Right lobe of liver (tissue), 4 donors: Measurements from ENCODE around the gene GPR15.

ENCODE experiments used
- POLR2A ChIP-seq: fragments of 450-650 bp; IDR thresholded peaks from one replicate; pipeline ENCODE4 v1.6.1; 2017; ENCODE audit warnings: antibody characterized with exemption, mild to moderate bottlenecking
- TF ChIP-seq, protein P1 (sequence below), 4 donors: fragments of 200-600 bp in 3 of 4; fragments of 450-650 bp in 1 of 4; IDR thresholded peaks; one replicate each; pipeline versions ENCODE4 v1.5.1 to v1.8.0; 2016 to 2022; ENCODE audit warnings: antibody characterized with exemption in 4 of 4, mild to moderate bottlenecking in 2 of 4
- donor health status: DM: no; HTN: no; CAD: no.
- donor health status: DM: no; HTN: no; CAD: no.
- donor health status: DM: no; HTN: yes; CAD: no.

- TF ChIP-seq, protein P1, sequence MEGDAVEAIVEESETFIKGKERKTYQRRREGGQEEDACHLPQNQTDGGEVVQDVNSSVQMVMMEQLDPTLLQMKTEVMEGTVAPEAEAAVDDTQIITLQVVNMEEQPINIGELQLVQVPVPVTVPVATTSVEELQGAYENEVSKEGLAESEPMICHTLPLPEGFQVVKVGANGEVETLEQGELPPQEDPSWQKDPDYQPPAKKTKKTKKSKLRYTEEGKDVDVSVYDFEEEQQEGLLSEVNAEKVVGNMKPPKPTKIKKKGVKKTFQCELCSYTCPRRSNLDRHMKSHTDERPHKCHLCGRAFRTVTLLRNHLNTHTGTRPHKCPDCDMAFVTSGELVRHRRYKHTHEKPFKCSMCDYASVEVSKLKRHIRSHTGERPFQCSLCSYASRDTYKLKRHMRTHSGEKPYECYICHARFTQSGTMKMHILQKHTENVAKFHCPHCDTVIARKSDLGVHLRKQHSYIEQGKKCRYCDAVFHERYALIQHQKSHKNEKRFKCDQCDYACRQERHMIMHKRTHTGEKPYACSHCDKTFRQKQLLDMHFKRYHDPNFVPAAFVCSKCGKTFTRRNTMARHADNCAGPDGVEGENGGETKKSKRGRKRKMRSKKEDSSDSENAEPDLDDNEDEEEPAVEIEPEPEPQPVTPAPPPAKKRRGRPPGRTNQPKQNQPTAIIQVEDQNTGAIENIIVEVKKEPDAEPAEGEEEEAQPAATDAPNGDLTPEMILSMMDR (IDR thresholded peaks at IDR 0.05): no peak
- TF ChIP-seq POLR2A: no peak
These were observed 30.1 kb downstream of the GPR15 start for GRCh38 chr3:98561727-98562521.
